Lung (tissue), 12 donors: Measurements from ENCODE around the gene MT1E. TPM values are rescaled to one million over a fixed set of nuclear protein-coding genes. Genes with fewer than 3 reads are reported as not detected.

Experiments
- ATAC-seq: fragments of 200-7000 bp; cut with Tn5 transposase; one replicate; pipeline ENCODE4 v1.9.1; 2020; ENCODE audit warnings: moderate number of reproducible peaks; ENCODE audit not compliant: insufficient read depth, low FRiP score
- DNase-seq, 3 donors: peaks; one replicate each; pipeline ENCODE4 v3.0.0-alpha.2; 2013 to 2017
- H3K27ac ChIP-seq, 2 donors: one replicate each; pipeline ENCODE4 v1.5.1; 2013; ENCODE audit warnings: mild to moderate bottlenecking in 2 of 2, moderate library complexity in 2 of 2, control low read depth in 1 of 2, inconsistent platforms in 1 of 2, low read depth in 1 of 2, low read length in 1 of 2
- H3K27me3 ChIP-seq, 3 donors: one replicate each; pipeline ENCODE4 v1.5.1; 2013; ENCODE audit warnings: low read length in 2 of 3; ENCODE audit not compliant: control insufficient read depth in 3 of 3, insufficient read depth in 3 of 3
- H3K36me3 ChIP-seq, 4 donors: one replicate each; pipeline ENCODE4 v1.5.1; 2013; ENCODE audit warnings: low read length in 4 of 4, mild to moderate bottlenecking in 1 of 4, moderate library complexity in 1 of 4; ENCODE audit not compliant: control insufficient read depth in 4 of 4, insufficient read depth in 4 of 4
- H3K4me1 ChIP-seq, 5 donors: one replicate each; pipeline ENCODE4 v1.5.1; 2013; ENCODE audit warnings: low read length in 5 of 5, mild to moderate bottlenecking in 2 of 5, moderate library complexity in 1 of 5; ENCODE audit not compliant: control insufficient read depth in 5 of 5, insufficient read depth in 5 of 5
- H3K4me3 ChIP-seq: one replicate; pipeline ENCODE4 v1.5.1; 2013; ENCODE audit warnings: mild to moderate bottlenecking, control low read depth, moderate library complexity
- H3K9ac ChIP-seq, 2 donors: one replicate each; pipeline ENCODE4 v1.5.1; 2013; ENCODE audit warnings: low read length in 2 of 2, control low read depth in 1 of 2; ENCODE audit not compliant: insufficient read depth in 1 of 2
- H3K9me3 ChIP-seq, 4 donors: one replicate each; pipeline ENCODE4 v1.5.1; 2013; ENCODE audit warnings: low read length in 3 of 4, mild to moderate bottlenecking in 1 of 4, moderate library complexity in 1 of 4; ENCODE audit not compliant: control insufficient read depth in 4 of 4, insufficient read depth in 3 of 4
- CTCF ChIP-seq: IDR thresholded peaks from 2 replicates; pipeline ENCODE4 v1.5.1; 2012; ENCODE audit warnings: mild to moderate bottlenecking; ENCODE audit errors: control extremely low read depth, extremely low read depth
- WGBS, 2 donors: extraction: QIAGEN DNeasy Blood & Tissue Kit; methylation state at CpG; one replicate each; pipeline ENCODE4 v1.1.7; 2013; 5-methylcytosine and 5-hydroxymethylcytosine counted together
- polyA plus RNA-seq, 2 donors: library from polyadenylated mRNA; stranded (reverse); fragments of 200-250 nt; gene quantifications; one replicate each; pipeline ENCODE4 v1.2.1, GENCODE V29; 2013
- total RNA-seq, 2 donors: library from RNA; depleted of rRNA in 1 of 2; stranded (reverse); fragments of >200 nt in 1 of 2; gene quantifications; one replicate each; pipeline ENCODE4 v1.2.1, GENCODE V29; 2014 to 2021
- donor health status: control.
- donor health status: control.
- donor health status: Bipolar disorder and iron deficiency.
- donor health status: healthy.
- donor health status: DM: yes; HTN: yes; CAD: no.

Gene MT1E
- total and polyA plus RNA-seq, 4 donors: 22.1 to 746 (median 159) TPM

DNA sequence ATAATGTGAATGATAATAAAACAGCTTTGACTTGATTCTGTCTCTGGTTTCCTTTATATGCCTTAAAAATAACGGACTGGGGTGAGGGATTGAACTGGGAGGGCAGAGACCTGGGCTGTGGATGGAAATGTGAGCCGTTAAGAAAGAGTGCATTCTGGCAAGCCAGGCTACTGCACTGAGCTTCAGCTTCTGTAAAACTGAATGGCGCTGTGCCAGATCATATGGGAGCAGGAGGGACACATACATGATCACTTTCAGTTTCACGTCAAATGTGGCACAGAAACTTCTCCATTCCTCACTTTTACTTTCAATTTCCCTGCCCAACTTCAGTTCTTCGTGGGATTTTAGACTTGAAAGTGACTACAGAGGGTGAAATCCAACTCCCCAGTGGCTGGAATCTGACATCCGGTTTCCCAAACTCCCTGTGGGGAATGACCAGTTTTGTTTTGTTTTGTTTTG is 16.1 kb upstream of the MT1E start:
- ATAC-seq: no peak
- Histone ChIP-seq H3K9me3 (no peaks in the 10 kb centered on the region), H3K4me3 (peak overlapping the region; percentile 78), H3K36me3 (no peaks in the 10 kb centered on the region), H3K27ac (peak overlapping the region; percentile 88 to 91), H3K27me3 (peaks cover 0 to 8% (median 0%) of the 10 kb centered on the region in 3 donors), H3K4me1 (peaks cover 9 to 55% (median 31%) of the 10 kb centered on the region in 5 donors), H3K9ac (peak overlapping the region in 1 of 2 donors; percentile 78)
- TF ChIP-seq CTCF: no peak
- DNase-seq: peak; percentile 83 to 94 (median 94)
- WGBS, 2 donors: 0 to 1% methylated on average over 6 of the region's 6 CpGs

DNA sequence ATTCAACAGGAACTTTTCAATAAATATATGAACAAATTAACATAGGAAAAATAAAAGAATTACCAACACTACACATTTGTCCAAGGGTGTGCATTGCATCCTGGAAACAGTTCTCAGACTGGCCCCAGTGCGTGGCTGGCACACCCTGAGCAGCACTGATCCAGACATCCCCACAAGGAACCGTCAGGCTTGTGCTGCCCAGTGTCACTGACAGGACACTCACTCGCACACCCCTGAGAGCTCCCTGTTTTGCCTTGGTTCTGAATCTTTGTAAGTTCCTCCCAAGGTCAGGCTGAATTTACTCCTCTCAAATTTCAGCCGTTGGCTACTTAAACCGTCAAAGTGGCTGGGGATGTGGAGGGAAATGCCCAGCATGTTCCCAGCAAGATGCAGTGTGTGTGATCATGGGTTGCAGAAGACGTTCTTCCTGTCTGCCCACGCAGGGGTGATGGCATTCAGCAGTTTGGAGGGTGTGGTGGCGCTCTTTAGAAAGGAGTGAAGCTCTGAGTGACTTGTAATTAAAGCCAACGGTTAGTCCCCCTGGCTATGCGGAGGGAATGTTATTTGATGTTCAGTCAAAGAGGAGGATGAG is 15.5 kb upstream of the MT1E start:
- Histone ChIP-seq H3K27me3 (peaks cover 0 to 10% (median 0%) of the 10 kb centered on the region in 3 donors), H3K36me3 (no peaks in the 10 kb centered on the region), H3K4me1 (peaks cover 9 to 55% (median 31%) of the 10 kb centered on the region in 5 donors), H3K27ac (peak overlapping the region; percentile 88 to 95), H3K9ac (peak overlapping the region in 1 of 2 donors; percentile 78), H3K9me3 (no peaks in the 10 kb centered on the region), H3K4me3 (no peak overlapping the region)
- TF ChIP-seq CTCF: no peak
- DNase-seq (peak in 2 of 3 donors; percentile 46 to 48), ATAC-seq (no peak)
- 17 to 27% methylated on average over 10 of the region's 10 CpGs for WGBS, 2 donors

GRCh38 chr16:56610609-56611111 is 14.9 kb upstream of the MT1E start:
- Histone ChIP-seq H3K4me3 (no peak overlapping the region), H3K9me3 (no peaks in the 10 kb centered on the region), H3K27ac (peak overlapping the region; percentile 88 to 95), H3K36me3 (no peaks in the 10 kb centered on the region), H3K4me1 (peaks cover 7 to 53% (median 31%) of the 10 kb centered on the region in 5 donors), H3K27me3 (peaks cover 0 to 12% (median 0%) of the 10 kb centered on the region in 3 donors), H3K9ac (peak overlapping the region in 1 of 2 donors; percentile 78)
- no peak for ATAC-seq
- peak in 2 of 3 donors; percentile 26 to 32 for DNase-seq
- 57 to 58% methylated on average over 2 of the region's 2 CpGs for WGBS, 2 donors
- no peak for TF ChIP-seq CTCF
